PC-3 (cell line): ENCODE measurements around the gene AKAP13. TPM values are rescaled to one million over a fixed set of nuclear protein-coding genes. Genes with fewer than 3 reads are reported as not detected.

Source experiments
- ATAC-seq: fragments of 200-7000 bp; cut with Tn5 transposase; 2 replicates; pipeline ENCODE4 v1.9.1; 2020; ENCODE audit warnings: mild to moderate bottlenecking, moderate library complexity
- BruUV-seq: library from RNA; stranded (reverse); fragments of 400-500 nt; replicated peaks from 2 replicates; lab custom pipeline; 2021; lab: Mats Ljungman, UMichigan
- CTCF ChIA-PET: fragments of 300-600 bp; sonication (Branson Sonifier 250); formaldehyde crosslinking; loops from one replicate; lab custom pipeline; 2022; ENCODE audit warnings: antibody characterized with exemption; lab: Charles Lee
- POLR2A ChIA-PET: fragments of 300-600 bp; sonication (Branson Sonifier 250); formaldehyde crosslinking; loops from one replicate; lab custom pipeline; 2022; ENCODE audit warnings: antibody characterized with exemption; ENCODE audit not compliant: unreplicated experiment; lab: Charles Lee
- DNase-seq: peaks from one replicate; pipeline ENCODE4 v3.0.0-alpha.2; 2015
- H2AFZ ChIP-seq: fragments of 300-600 bp; sonication (generic); 2 replicates; pipeline ENCODE4 v1.6.0; 2016; ENCODE audit warnings: antibody characterized with exemption, low read length
- H3F3A ChIP-seq: fragments of 300-600 bp; sonication (generic); one replicate; pipeline ENCODE4 v1.6.0; 2017; ENCODE audit warnings: antibody characterized with exemption, low read length, control low read depth, mild to moderate bottlenecking; ENCODE audit not compliant: unreplicated experiment
- H3K27ac ChIP-seq: fragments of 300-600 bp; sonication (generic); 2 replicates; pipeline ENCODE4 v1.5.1; 2016; ENCODE audit warnings: mild to moderate bottlenecking, low read length
- H3K27me3 ChIP-seq: fragments of 300-600 bp; sonication (generic); 2 replicates; pipeline ENCODE4 v1.6.1; 2016; ENCODE audit warnings: low read length, mixed read lengths
- H3K36me3 ChIP-seq: fragments of 300-600 bp; sonication (generic); 2 replicates; pipeline ENCODE4 v1.6.1; 2016; ENCODE audit warnings: low read depth, mixed run types, low read length, mixed read lengths
- H3K4me1 ChIP-seq: fragments of 300-600 bp; sonication (generic); 2 replicates; pipeline ENCODE4 v1.5.1; 2016; ENCODE audit warnings: low read length; ENCODE audit not compliant: insufficient read depth
- H3K4me2 ChIP-seq: fragments of 300-600 bp; sonication (generic); 2 replicates; pipeline ENCODE4 v1.6.0; 2016; ENCODE audit warnings: low read length
- H3K4me3 ChIP-seq: fragments of 300-600 bp; sonication (generic); 2 replicates; pipeline ENCODE4 v1.5.1; 2016; ENCODE audit warnings: mild to moderate bottlenecking, low read length, mixed read lengths
- H3K79me2 ChIP-seq: fragments of 300-600 bp; sonication (generic); 2 replicates; pipeline ENCODE4 v1.6.1; 2017; ENCODE audit warnings: low read length, mixed read lengths
- H3K9ac ChIP-seq: fragments of 300-600 bp; sonication (generic); 2 replicates; pipeline ENCODE4 v1.6.0; 2016; ENCODE audit warnings: mild to moderate bottlenecking, low read length
- H3K9me2 ChIP-seq: fragments of 300-600 bp; sonication (generic); replicated peaks from 2 replicates; pipeline ENCODE4 v1.6.1; 2016; ENCODE audit warnings: mixed run types, low read length, mixed read lengths
- H3K9me3 ChIP-seq: fragments of 300-600 bp; sonication (generic); 2 replicates; pipeline ENCODE4 v1.6.1; 2016; ENCODE audit warnings: low read length, mixed read lengths
- H4K20me1 ChIP-seq: fragments of 300-600 bp; sonication (generic); 2 replicates; pipeline ENCODE4 v1.6.1; 2016; ENCODE audit warnings: low read length, mixed read lengths
- CTCF ChIP-seq: fragments of 300-600 bp; sonication (generic); conservative IDR thresholded peaks from 2 replicates; pipeline ENCODE4 v1.5.1; 2017; ENCODE audit warnings: antibody characterized with exemption, low read depth, mild to moderate bottlenecking, low read length
- EZH2 ChIP-seq: fragments of 300-600 bp; sonication (generic); IDR thresholded peaks from one replicate; pipeline ENCODE4 v1.6.1; 2017; ENCODE audit warnings: antibody characterized with exemption, mild to moderate bottlenecking, low read length; ENCODE audit not compliant: unreplicated experiment
- EZH2phosphoT487 ChIP-seq: fragments of 300-600 bp; sonication (generic); IDR thresholded peaks from 2 replicates; pipeline ENCODE4 v1.6.1; 2018; ENCODE audit warnings: mild to moderate bottlenecking, antibody characterized with exemption, low read length, borderline replicate concordance
- intact Hi-C: fragments of 100-400 bp; cut with micrococcal nuclease; formaldehyde crosslinking; loops from 2 replicates; pipeline ENCODE4 v1.9.0; 2023
- total RNA-seq: library from RNA; depleted of rRNA; stranded (reverse); fragments of >200 nt; gene quantifications from 2 replicates; pipeline ENCODE4 v1.2.3, GENCODE V29; 2014

AKAP13 gene
- total RNA-seq, 1 experiment from 2014 or later: 36.8 TPM

GRCh38 chr15:85760049-85760448 lies 379.6 kb downstream of the AKAP13 start:
- Histone ChIP-seq H3F3A (no peaks in the 10 kb centered on the region), H3K9me2 (no peaks in the 10 kb centered on the region), H3K4me3 (no peak overlapping the region), H3K36me3 (no peaks in the 10 kb centered on the region), H2AFZ (no peak overlapping the region), H3K4me1 (no peaks in the 10 kb centered on the region), H4K20me1 (no peaks in the 10 kb centered on the region), H3K27ac (no peak overlapping the region), H3K9ac (no peak overlapping the region), H3K4me2 (no peak overlapping the region), H3K27me3 (no peaks in the 10 kb centered on the region), H3K9me3 (no peaks in the 10 kb centered on the region), H3K79me2 (no peaks in the 10 kb centered on the region)
- intact Hi-C loops: no loop called here
- ChIA-PET POLR2A (no interaction called here), CTCF (no interaction called here)
- ATAC-seq (no peak), DNase-seq (no peak)
- TF ChIP-seq CTCF: no peak
- TF ChIP-seq EZH2: no peak
- TF ChIP-seq EZH2phosphoT487: no peak
- BruUV-seq: no TSS peak

- BruUV-seq: no TSS peak
- ChIA-PET POLR2A (no interaction called here), CTCF (interaction anchor here (0.9 kb wide), 1 partner anchor 76 kb away, joined by 3 read pairs; no protein-coding TSS in a partner anchor)
- DNase-seq: no peak
- Histone ChIP-seq H3K27me3 (no peaks in the 10 kb centered on the region), H3K36me3 (no peaks in the 10 kb centered on the region), H2AFZ (no peak overlapping the region), H3K27ac (no peak overlapping the region), H3K79me2 (no peaks in the 10 kb centered on the region), H3K9me2 (no peaks in the 10 kb centered on the region), H3K9me3 (no peaks in the 10 kb centered on the region), H3K9ac (no peak overlapping the region), H3K4me2 (no peak overlapping the region), H3K4me1 (no peaks in the 10 kb centered on the region), H3K4me3 (no peak overlapping the region), H4K20me1 (no peaks in the 10 kb centered on the region), H3F3A (no peaks in the 10 kb centered on the region)
- no peak for ATAC-seq
- intact Hi-C loops: no loop called here
- TF ChIP-seq CTCF: peak; percentile 41; the same call in 1 of the 2 replicates
- no peak for TF ChIP-seq EZH2
- no peak for TF ChIP-seq EZH2phosphoT487
Measured at GRCh38 chr15:85760531-85761371, 380.3 kb downstream of the AKAP13 start.

- Histone ChIP-seq H3K27me3 (no peaks in the 10 kb centered on the region), H3K27ac (no peak overlapping the region), H3K4me2 (no peak overlapping the region), H3K79me2 (no peaks in the 10 kb centered on the region), H4K20me1 (no peaks in the 10 kb centered on the region), H3K4me1 (no peaks in the 10 kb centered on the region), H3K9me2 (no peaks in the 10 kb centered on the region), H3K36me3 (no peaks in the 10 kb centered on the region), H3F3A (no peaks in the 10 kb centered on the region), H3K4me3 (no peak overlapping the region), H2AFZ (no peak overlapping the region), H3K9me3 (no peaks in the 10 kb centered on the region), H3K9ac (no peak overlapping the region)
- BruUV-seq: no TSS peak
- TF ChIP-seq CTCF (no peak), EZH2phosphoT487 (no peak), EZH2 (no peak)
- CTCF ChIA-PET: no interaction called here
- DNase-seq: no peak
- no peak for ATAC-seq
- intact Hi-C loops: no loop called here
- POLR2A ChIA-PET: no interaction called here
Measured at GRCh38 chr15:85761635-85762034, 381.2 kb downstream of the AKAP13 start.
